Activated B cell treated with CpG ODN at 0.5 μM for 24 hours (primary cell): ENCODE data around the gene FCHSD2. TPM values are rescaled to one million over a fixed set of nuclear protein-coding genes. Genes with fewer than 3 reads are reported as not detected.

ENCODE experiments used
- ATAC-seq: fragments of 200-7000 bp; cut with Tn5 transposase; one replicate; pipeline ENCODE4 v1.10.0; 2021; ENCODE audit warnings: low read depth, mild to moderate bottlenecking, moderate library complexity
- CTCF ChIA-PET: fragments of 350-600 bp; sonication (Branson Sonifier 250); formaldehyde crosslinking; loops from one replicate; lab custom pipeline; 2021; ENCODE audit warnings: antibody characterized with exemption; lab: Charles Lee
- POLR2A ChIA-PET: fragments of 350-600 bp; sonication (Branson Sonifier 250); formaldehyde crosslinking; loops from one replicate; lab custom pipeline; 2021; ENCODE audit warnings: antibody characterized with exemption; lab: Charles Lee
- DNase-seq: peaks from one replicate; pipeline ENCODE4 v3.0.0; 2022
- H3K27ac Mint-ChIP-seq: one replicate; pipeline ENCODE4 v1.8.0; 2020; ENCODE audit warnings: mixed read lengths
- H3K27me3 Mint-ChIP-seq: one replicate; pipeline ENCODE4 v1.8.0; 2021; ENCODE audit warnings: mixed read lengths
- H3K36me3 Mint-ChIP-seq: one replicate; pipeline ENCODE4 v1.8.0; 2021; ENCODE audit warnings: low read depth, mixed read lengths
- H3K4me1 Mint-ChIP-seq: one replicate; pipeline ENCODE4 v1.8.0; 2021; ENCODE audit warnings: mixed read lengths
- H3K4me3 Mint-ChIP-seq: one replicate; pipeline ENCODE4 v1.8.0; 2020; ENCODE audit warnings: mild to moderate bottlenecking, mixed read lengths
- H3K9me3 Mint-ChIP-seq: one replicate; pipeline ENCODE4 v1.8.0; 2020; ENCODE audit warnings: mixed read lengths
- intact Hi-C: fragments of 100-400 bp; cut with micrococcal nuclease; formaldehyde crosslinking; loops from one replicate; pipeline ENCODE4 v1.15.1; 2024
- total RNA-seq: library from RNA; stranded (reverse); gene quantifications from 2 replicates; pipeline ENCODE4 v1.2.3, GENCODE V29; 2022
- TF ChIP-seq, protein P1 (sequence below): fragments of 200-600 bp; IDR thresholded peaks from one replicate; pipeline ENCODE4 v1.8.0; 2022; ENCODE audit warnings: antibody characterized with exemption, mild to moderate bottlenecking

Gene FCHSD2
- total RNA-seq, 1 donor from 2014 or later = 207 TPM

DNA sequence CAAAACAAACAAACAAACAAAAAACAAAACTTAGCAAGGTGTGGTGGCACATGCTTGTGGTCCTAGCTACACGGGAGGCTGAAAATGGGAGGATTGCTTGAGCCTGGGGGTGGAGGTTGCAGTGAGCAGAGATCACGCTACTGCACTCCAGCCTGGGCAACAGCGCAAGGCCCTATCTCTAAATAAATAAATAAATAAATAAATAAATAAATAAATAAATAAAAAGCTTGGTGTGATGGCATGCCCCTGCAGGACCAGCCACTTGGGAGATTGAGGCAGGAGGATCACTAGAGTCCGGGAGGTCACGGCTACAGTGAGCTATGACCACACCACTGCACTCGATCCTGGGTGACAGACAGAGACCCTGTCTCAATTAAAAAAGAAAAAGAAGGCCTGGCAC is 339.3 kb downstream of the FCHSD2 start:
- ATAC-seq = no peak
- POLR2A ChIA-PET = no interaction called here

DNA sequence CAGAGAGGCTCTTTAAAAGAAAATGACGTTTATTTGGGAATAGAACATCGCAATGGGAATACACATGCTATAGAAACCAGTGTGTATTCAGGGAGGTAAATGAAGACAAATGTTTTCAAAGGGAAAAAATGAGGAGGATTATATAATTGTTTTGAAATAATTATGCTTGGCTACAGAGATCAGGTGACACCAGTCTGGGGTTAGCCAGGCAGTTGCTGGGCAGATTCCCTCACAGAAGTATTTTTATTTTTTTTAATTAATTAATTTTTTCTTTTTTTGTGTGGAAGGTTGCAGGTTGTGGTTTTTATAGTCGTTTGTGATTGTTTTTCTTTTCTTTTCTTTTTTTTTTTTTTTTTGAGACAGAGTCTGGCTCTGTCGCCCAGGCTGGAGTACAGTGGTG is 342.7 kb downstream of the FCHSD2 start:
- DNase-seq = no peak
- peaks cover 12% of the 10 kb centered on the region for H3K4me1 Mint-ChIP-seq
- TF ChIP-seq, protein P1, sequence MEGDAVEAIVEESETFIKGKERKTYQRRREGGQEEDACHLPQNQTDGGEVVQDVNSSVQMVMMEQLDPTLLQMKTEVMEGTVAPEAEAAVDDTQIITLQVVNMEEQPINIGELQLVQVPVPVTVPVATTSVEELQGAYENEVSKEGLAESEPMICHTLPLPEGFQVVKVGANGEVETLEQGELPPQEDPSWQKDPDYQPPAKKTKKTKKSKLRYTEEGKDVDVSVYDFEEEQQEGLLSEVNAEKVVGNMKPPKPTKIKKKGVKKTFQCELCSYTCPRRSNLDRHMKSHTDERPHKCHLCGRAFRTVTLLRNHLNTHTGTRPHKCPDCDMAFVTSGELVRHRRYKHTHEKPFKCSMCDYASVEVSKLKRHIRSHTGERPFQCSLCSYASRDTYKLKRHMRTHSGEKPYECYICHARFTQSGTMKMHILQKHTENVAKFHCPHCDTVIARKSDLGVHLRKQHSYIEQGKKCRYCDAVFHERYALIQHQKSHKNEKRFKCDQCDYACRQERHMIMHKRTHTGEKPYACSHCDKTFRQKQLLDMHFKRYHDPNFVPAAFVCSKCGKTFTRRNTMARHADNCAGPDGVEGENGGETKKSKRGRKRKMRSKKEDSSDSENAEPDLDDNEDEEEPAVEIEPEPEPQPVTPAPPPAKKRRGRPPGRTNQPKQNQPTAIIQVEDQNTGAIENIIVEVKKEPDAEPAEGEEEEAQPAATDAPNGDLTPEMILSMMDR = no peak
- intact Hi-C loops = no loop called here
- no peaks in the 10 kb centered on the region for H3K27me3 Mint-ChIP-seq
- CTCF ChIA-PET = interaction anchor here (0.6 to 1.4 kb wide), 2 partner anchors 8 to 11 kb away, joined by 3 to 4 read pairs; no protein-coding TSS in a partner anchor
- no peaks in the 10 kb centered on the region for H3K36me3 Mint-ChIP-seq
- no peak overlapping the region for H3K27ac Mint-ChIP-seq
- H3K9me3 Mint-ChIP-seq = no peaks in the 10 kb centered on the region
- ATAC-seq = no peak
- POLR2A ChIA-PET = no interaction called here
- H3K4me3 Mint-ChIP-seq = no peak overlapping the region

More for the DNA sequence above, 339.3 kb downstream of the FCHSD2 start:
- no peak overlapping the region for H3K27ac Mint-ChIP-seq
- no peak for DNase-seq
- no peaks in the 10 kb centered on the region for H3K36me3 Mint-ChIP-seq
- H3K9me3 Mint-ChIP-seq = no peaks in the 10 kb centered on the region
- intact Hi-C loops = loop anchor here (1.0 kb wide), 1 partner anchor 11 kb away; the partner anchor contains the start of gene ATG16L2
- no peak overlapping the region for H3K4me3 Mint-ChIP-seq
- CTCF ChIA-PET = no interaction called here
- H3K27me3 Mint-ChIP-seq = no peaks in the 10 kb centered on the region
- TF ChIP-seq, protein P1 = no peak
- peaks cover 21% of the 10 kb centered on the region for H3K4me1 Mint-ChIP-seq

DNA sequence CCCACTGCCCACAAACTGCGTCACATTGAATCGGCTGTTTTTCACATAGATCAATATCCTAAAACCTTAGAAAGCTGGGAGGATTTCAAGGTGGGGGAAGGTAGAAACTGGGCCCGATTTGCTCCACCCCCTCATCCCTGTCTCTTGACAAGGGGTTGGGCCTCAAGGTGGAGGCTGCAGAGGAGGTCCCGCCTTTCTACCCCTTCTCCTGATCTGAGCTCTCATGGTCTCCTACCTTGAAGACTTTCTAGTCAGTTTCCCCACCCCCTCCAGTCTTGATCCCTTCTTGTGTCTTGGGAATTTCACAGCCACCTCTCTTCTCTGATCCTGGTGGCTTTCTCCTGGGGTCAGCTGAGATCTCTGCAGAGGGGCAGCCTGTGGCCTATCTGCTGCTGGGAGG is 343.8 kb downstream of the FCHSD2 start:
- ATAC-seq (no peak), DNase-seq (no peak)
- Mint-ChIP-seq H3K4me1 (peaks cover 20% of the 10 kb centered on the region), H3K36me3 (peaks cover 2% of the 10 kb centered on the region), H3K27ac (no peak overlapping the region), H3K4me3 (no peak overlapping the region), H3K27me3 (no peaks in the 10 kb centered on the region), H3K9me3 (no peaks in the 10 kb centered on the region)
- CTCF ChIA-PET = interaction anchor here (1.2 to 1.6 kb wide), 3 partner anchors 9 to 73 kb away, joined by 4 to 7 read pairs (median 5); no protein-coding TSS in a partner anchor
- POLR2A ChIA-PET = interaction anchor here (0.7 kb wide), 1 partner anchor 31 kb away, joined by 3 read pairs; no protein-coding TSS in a partner anchor
- intact Hi-C loops = no loop called here
- TF ChIP-seq, protein P1 = no peak

DNA sequence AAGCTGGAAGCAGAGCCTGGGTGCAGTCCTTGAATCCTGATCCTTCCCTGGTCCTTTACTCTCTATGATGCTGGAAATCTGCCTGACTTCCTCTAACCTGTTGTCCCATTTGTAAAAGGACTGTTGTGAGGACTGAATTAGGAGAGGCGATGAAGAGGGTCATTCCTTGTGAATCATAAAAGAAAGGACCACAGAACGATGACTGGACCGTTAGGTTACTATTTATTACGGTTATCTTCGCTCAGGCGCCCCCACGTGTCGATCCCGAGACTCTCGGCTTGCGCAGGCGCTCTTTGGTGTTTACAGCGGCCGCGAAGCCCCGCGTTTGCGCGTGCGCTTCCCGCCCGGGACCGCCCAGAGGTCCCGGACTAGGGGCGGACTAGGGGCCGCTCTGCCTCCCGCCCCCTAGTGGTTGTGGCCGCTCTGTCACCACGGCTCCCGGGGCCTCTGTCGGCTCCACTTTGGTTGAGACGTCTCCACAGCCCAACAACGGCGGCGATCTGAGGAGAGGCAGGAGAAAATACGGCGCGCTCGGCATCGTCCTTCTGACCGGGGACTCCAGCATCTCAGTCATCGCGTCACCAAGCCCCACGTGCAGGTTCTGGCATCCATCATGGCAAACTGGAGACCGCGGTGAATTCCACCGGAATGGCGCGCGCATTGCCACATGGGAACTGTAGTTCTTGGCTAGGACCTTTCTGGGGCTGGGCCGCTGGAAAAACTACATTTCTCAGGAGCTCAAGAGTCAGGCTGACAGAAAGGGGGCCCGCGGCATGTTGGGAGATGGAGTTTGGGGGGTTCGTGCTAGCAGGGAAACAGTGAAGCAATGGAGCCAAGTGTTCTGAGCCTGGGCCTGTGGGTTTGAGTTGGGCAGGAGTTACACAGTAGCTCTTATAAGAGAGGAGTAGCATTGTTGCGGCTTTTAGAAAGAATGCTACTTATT is 348.4 kb downstream of the FCHSD2 start, which contains the start of gene STARD10:
Gene STARD10 (minus strand): TSS at position 623 of the 943 bp plus-strand sequence. CDS start 12,866 bp downstream, outside the sequence.
- intact Hi-C loops = loop anchor here (1.0 to 2.0 kb wide), 7 partner anchors 12 to 110 kb away; partner anchors contain the start of gene ARAP1
- Mint-ChIP-seq H3K9me3 (no peaks in the 10 kb centered on the region), H3K27me3 (no peaks in the 10 kb centered on the region), H3K27ac (peak within 1 kb of the TSS; percentile 100), H3K36me3 (peaks cover 2% of the 10 kb centered on the region), H3K4me3 (peak within 1 kb of the TSS; percentile 99), H3K4me1 (peaks cover 34% of the 10 kb centered on the region)
- ChIA-PET CTCF (interaction anchor here (0.8 to 3.7 kb wide), 11 partner anchors 20 to 384 kb away, joined by 3 to 144 read pairs (median 6); partner anchors contain the start of gene ATG16L2), POLR2A (interaction anchor here (0.6 to 3.5 kb wide), 21 partner anchors 12 to 349 kb away, joined by 3 to 57 read pairs (median 7); partner anchors contain the start of genes ATG16L2 and FCHSD2)
- ATAC-seq = peak; percentile 93
- peak; percentile 94 for DNase-seq
- TF ChIP-seq, protein P1 = peak; percentile 81
